ENCODE data around the gene GAN. TPM values are rescaled to one million over a fixed set of nuclear protein-coding genes. Genes with fewer than 3 reads are reported as not detected.

Gene GAN
- total RNA-seq, 1 donor from 2014 or later = 8.6 TPM

GRCh38 chr16:81286190-81286589, 28.6 kb upstream of the GAN start:
- H3K4me1 Mint-ChIP-seq = no peaks in the 10 kb centered on the region
- ChIA-PET POLR2A (no interaction called here), CTCF (no interaction called here)
- no peak for ATAC-seq (ENCODE audit: low read depth)
- TF ChIP-seq, protein P1, sequence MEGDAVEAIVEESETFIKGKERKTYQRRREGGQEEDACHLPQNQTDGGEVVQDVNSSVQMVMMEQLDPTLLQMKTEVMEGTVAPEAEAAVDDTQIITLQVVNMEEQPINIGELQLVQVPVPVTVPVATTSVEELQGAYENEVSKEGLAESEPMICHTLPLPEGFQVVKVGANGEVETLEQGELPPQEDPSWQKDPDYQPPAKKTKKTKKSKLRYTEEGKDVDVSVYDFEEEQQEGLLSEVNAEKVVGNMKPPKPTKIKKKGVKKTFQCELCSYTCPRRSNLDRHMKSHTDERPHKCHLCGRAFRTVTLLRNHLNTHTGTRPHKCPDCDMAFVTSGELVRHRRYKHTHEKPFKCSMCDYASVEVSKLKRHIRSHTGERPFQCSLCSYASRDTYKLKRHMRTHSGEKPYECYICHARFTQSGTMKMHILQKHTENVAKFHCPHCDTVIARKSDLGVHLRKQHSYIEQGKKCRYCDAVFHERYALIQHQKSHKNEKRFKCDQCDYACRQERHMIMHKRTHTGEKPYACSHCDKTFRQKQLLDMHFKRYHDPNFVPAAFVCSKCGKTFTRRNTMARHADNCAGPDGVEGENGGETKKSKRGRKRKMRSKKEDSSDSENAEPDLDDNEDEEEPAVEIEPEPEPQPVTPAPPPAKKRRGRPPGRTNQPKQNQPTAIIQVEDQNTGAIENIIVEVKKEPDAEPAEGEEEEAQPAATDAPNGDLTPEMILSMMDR (IDR thresholded peaks at IDR 0.05) = no peak
- intact Hi-C loops (cut with micrococcal nuclease) = no loop called here
- no peaks in the 10 kb centered on the region for H3K27me3 Mint-ChIP-seq
- H3K36me3 Mint-ChIP-seq (ENCODE audit: low read depth) = no peaks in the 10 kb centered on the region
- no peak for DNase-seq
- no peak overlapping the region for H3K4me3 Mint-ChIP-seq
- no peaks in the 10 kb centered on the region for H3K9me3 Mint-ChIP-seq
- no peak overlapping the region for H3K27ac Mint-ChIP-seq

GRCh38 chr16:81291117-81291516, 23.6 kb upstream of the GAN start:
- POLR2A ChIA-PET = no interaction called here
- intact Hi-C loops (cut with micrococcal nuclease) = no loop called here
- ATAC-seq (ENCODE audit: low read depth) (no peak), DNase-seq (no peak)
- Mint-ChIP-seq H3K36me3 (ENCODE audit: low read depth) (no peaks in the 10 kb centered on the region), H3K9me3 (no peaks in the 10 kb centered on the region), H3K27ac (no peak overlapping the region), H3K4me1 (no peaks in the 10 kb centered on the region), H3K27me3 (peaks cover 8% of the 10 kb centered on the region), H3K4me3 (no peak overlapping the region)
- CTCF ChIA-PET = interaction anchor here (1.2 kb wide), 1 partner anchor 27 kb away, joined by 3 read pairs; no protein-coding TSS in a partner anchor
- TF ChIP-seq, protein P1 (IDR thresholded peaks at IDR 0.05) = no peak

DNA sequence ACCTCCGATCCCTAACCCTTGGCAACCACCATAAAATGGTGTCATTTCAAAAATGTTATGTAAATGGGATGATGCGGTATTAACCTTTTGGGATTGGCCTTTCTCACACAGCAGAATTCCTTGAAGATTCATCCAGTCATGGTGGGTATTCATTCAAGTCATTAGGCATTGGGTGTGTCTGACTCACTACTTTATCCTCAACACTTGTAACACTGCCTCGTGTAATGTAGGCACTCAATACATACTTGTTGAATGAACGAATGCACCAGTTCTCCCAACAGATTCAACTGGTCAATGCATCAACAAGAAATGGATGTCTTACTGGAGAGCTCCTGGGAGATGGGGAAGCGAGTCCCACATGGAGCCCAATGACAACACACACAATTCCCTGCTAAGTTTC, 21.8 kb upstream of the GAN start:
- TF ChIP-seq, protein P1 (IDR thresholded peaks at IDR 0.05) = no peak
- DNase-seq (no peak), ATAC-seq (ENCODE audit: low read depth) (no peak)
- Mint-ChIP-seq H3K4me1 (no peaks in the 10 kb centered on the region), H3K27ac (no peak overlapping the region), H3K27me3 (peaks cover 8% of the 10 kb centered on the region), H3K9me3 (no peaks in the 10 kb centered on the region), H3K36me3 (ENCODE audit: low read depth) (no peaks in the 10 kb centered on the region), H3K4me3 (no peak overlapping the region)
- ChIA-PET POLR2A (no interaction called here), CTCF (no interaction called here)
- intact Hi-C loops (cut with micrococcal nuclease) = no loop called here

DNA sequence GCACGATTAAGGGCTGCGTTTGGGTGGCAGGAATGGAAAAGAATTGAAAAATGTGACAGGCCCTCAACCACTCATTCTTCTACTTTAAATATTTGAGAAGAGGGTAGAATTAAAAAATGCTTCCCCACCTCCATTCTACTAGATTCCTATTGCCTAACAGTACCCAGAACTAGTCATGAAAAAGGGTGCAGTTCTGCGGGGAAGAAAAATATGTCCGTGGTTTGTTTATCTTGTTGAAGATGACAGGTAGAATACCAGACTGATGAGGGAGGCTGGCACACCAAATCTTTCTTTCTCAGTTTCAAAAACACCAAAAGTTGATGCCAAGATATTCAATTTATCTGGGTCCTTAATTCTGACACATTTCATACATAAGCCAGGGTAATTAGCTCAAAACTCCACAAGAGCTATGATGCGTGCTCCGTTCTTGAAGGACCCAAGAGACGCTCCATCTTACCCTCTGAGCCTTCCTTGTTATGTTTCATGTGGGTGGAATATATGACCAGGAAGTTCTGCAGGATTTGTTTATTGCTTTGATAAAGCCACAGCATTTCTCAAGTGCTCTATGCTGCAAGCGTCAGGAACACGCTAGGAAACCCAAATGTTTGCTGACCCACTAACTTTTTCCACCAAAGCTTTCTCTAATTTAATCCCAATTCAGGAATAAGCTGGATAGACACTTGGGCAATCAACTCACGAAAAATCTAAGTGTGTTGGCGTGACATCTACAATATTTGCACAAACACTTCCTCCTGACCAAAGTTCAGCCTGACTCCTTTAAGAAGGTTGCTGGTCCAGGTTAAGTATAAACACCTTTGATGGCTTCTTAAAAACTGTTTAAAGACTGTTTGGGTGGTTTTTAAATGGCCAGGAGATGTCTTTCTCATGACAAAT, 20.6 kb upstream of the GAN start:
- Mint-ChIP-seq H3K9me3 (no peaks in the 10 kb centered on the region), H3K36me3 (ENCODE audit: low read depth) (no peaks in the 10 kb centered on the region), H3K4me3 (no peak overlapping the region), H3K27me3 (peaks cover 13% of the 10 kb centered on the region), H3K27ac (no peak overlapping the region), H3K4me1 (no peaks in the 10 kb centered on the region)
- ATAC-seq (ENCODE audit: low read depth) = no peak
- CTCF ChIA-PET = no interaction called here
- POLR2A ChIA-PET = no interaction called here
- intact Hi-C loops (cut with micrococcal nuclease) = no loop called here
- TF ChIP-seq, protein P1 (IDR thresholded peaks at IDR 0.05) = no peak
- no peak for DNase-seq

- Mint-ChIP-seq H3K27me3 (peaks cover 13% of the 10 kb centered on the region), H3K27ac (no peak overlapping the region), H3K9me3 (no peaks in the 10 kb centered on the region), H3K4me1 (no peaks in the 10 kb centered on the region), H3K4me3 (no peak overlapping the region), H3K36me3 (ENCODE audit: low read depth) (no peaks in the 10 kb centered on the region)
- no peak for ATAC-seq (ENCODE audit: low read depth)
- TF ChIP-seq, protein P1 (IDR thresholded peaks at IDR 0.05) = no peak
- POLR2A ChIA-PET = no interaction called here
- CTCF ChIA-PET = no interaction called here
- DNase-seq = no peak
- intact Hi-C loops (cut with micrococcal nuclease) = no loop called here
These were observed 18.1 kb upstream of the GAN start for GRCh38 chr16:81296631-81297030.
